Activated CD8-positive, alpha-beta memory T cell treated with anti-CD3 and anti-CD28 coated beads for 36 hours (primary cell): ENCODE data around the gene C12orf60. TPM values are rescaled to one million over a fixed set of nuclear protein-coding genes. Genes with fewer than 3 reads are reported as not detected.

Experiments used
- CTCF ChIA-PET: fragments of 350-600 bp; sonication (Branson Sonifier 250); formaldehyde crosslinking; loops from one replicate; lab custom pipeline; 2021; ENCODE audit warnings: antibody characterized with exemption; lab: Charles Lee
- POLR2A ChIA-PET: fragments of 350-600 bp; sonication (Branson Sonifier 250); formaldehyde crosslinking; loops from one replicate; lab custom pipeline; 2021; ENCODE audit warnings: antibody characterized with exemption; lab: Charles Lee
- total RNA-seq, 2 experiments: library from RNA; stranded (reverse); gene quantifications; one replicate each; pipeline ENCODE4 v1.2.3, GENCODE V29; 2021

Gene C12orf60
- total RNA-seq, 2 experiments from 2014 or later: 3.2 to 3.7 TPM

- POLR2A ChIA-PET: no interaction called here
- CTCF ChIA-PET: no interaction called here
Observed at GRCh38 chr12:14811486-14811885, 8.0 kb downstream of the C12orf60 start.

DNA sequence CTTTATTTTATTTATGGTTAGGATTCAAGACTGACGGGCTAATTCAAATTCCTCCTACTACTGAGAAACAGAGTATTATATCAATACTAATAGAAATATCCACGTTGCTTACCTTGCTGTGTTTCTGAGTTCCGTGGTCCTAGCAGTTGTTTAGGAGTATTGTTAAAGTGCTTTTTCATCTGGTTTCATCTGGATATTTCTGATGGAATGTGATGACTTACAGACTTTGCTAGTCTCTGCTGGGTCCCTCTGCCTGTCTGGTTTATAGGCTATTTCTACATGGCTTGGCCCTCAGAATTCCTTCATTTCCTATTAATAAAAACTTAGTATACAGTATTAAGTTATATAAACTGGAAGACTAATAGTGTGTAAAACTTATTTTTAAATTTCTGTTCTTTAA is 10.5 kb downstream of the C12orf60 start, which contains the start of gene SMCO3:
Gene SMCO3, minus strand, starts transcription at position 169 of the 400 bp plus-strand sequence. CDS start 7,502 bp downstream, outside the sequence.
- ChIA-PET POLR2A (no interaction called here), CTCF (no interaction called here)

DNA sequence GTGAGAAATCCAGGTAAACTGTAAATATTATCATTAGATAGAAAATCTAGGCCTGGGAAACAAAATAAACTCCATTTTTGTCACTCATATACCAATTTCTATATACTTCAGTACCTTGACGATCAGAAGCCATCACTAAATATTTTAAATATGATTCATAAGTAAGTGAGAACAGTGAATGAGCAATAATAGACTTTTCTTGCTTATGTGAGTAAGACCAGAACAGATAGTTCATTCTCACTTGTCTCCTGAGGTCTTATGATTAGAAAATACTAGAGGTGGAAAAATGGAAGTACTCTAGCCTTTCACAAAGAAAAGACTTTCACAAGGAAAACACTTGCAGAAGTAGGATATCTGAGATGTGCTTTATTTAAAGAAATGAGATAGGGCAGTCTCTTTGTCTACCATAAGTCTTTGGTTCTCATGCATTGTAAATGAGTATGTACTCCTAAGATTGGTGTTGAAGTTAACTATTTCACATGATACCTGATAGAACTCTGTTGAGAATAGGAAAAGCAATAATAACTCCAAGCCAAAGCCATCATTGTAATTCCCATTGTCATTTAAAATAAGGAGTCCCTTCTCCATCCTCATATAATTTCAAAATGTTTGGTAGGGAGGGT is 20.7 kb downstream of the C12orf60 start:
- ChIA-PET POLR2A (interaction anchor here (0.6 kb wide), 1 partner anchor 22 kb away, joined by 4 read pairs; no protein-coding TSS in a partner anchor), CTCF (no interaction called here)

DNA sequence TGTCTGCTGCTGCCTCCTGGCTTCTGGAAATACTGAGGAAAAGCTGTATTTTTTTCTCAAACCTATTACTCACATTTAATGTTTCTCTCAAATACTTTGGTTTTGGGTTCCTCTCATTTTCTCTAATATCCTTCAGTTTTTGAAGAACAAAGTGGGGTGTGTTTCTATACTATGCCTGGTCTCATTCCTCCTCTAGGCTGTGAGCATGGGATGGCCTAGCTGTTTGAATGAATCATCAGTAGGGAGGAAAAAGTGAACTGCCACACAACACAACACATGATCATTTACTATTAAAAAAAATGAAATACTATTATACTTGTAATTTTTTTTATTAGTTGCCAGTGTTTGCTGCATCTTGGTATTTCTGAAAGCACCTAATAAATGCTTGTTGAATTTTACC is 21.8 kb downstream of the C12orf60 start:
- POLR2A ChIA-PET: no interaction called here
- CTCF ChIA-PET: no interaction called here

DNA sequence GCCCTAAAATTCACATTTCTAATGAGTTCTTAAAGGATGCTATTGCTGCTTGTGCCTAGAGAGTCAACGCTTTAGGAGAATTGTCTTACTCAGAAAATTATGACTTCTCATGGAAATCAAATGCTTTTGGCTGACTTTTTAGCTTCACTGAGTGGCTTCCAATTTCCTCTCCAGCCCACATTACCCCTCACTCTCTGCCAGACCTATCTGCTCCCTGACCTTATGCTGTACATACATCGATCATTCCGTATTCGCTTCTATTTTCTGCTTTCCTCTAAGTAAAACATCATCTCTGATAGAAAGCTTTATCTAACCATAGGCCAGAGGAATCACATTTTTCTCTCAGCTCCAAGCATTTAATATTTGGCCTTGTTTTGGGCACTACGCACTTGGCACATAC is 23.0 kb downstream of the C12orf60 start:
- ChIA-PET CTCF (no interaction called here), POLR2A (no interaction called here)

DNA sequence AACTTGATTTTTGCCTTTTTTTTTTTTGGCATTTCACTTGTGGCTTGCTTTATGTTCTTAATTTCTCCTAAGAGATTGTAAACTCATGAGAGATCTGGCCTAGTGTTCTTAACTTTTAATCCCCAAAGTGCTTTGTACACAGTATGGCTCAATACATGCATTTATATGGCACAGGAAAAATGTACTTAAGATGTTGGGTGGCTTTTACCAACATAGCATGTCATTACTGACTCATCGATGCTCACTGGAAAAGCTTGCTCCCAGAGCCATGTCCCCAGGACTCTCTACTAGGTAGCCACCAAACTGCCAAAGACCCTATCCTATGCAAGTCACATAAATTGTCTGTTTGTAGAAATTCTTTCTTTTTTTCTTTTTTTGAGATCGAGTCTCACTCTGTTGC is 23.6 kb downstream of the C12orf60 start:
- CTCF ChIA-PET: no interaction called here
- POLR2A ChIA-PET: no interaction called here

DNA sequence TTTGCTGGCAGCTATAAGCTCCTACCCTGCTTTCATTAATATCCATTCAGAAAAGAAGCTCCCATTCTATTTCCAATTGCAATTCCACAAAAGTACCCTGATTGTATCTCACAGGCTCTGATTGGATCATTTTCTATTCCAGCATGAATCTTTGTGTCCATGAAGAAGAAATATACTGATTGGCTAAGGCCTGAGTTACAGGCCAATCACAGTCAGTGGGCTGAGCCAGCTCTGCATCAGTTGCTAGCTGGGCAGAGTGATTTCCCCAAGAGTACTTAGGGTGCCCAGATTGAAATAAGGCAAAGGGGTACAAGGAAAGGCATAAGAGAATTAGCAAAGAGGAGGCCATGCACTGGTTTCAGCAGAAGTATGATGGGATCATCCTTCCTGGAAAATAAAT is 25.4 kb downstream of the C12orf60 start:
- POLR2A ChIA-PET: no interaction called here
- CTCF ChIA-PET: interaction anchor here (1.8 kb wide), 1 partner anchor 167 kb away, joined by 4 read pairs; no protein-coding TSS in a partner anchor

DNA sequence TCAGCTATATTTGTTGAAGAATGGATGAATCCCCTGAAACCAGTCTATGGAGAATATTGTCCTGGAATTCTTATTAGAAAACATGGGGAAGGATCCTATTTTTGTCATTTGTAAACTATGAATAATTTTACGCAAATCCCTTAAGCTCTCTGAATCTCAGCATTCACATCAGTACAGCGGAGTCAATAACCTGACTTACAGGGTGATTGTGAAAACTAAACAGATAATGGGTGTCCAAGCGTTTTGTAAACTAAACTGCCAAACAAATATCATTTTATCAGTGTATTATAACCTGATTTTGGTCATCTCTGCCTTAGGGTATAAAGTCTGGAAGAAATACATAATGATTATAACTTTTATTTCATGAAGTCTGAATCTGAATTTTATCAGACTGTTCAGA is 29.9 kb downstream of the C12orf60 start:
- ChIA-PET CTCF (no interaction called here), POLR2A (no interaction called here)

DNA sequence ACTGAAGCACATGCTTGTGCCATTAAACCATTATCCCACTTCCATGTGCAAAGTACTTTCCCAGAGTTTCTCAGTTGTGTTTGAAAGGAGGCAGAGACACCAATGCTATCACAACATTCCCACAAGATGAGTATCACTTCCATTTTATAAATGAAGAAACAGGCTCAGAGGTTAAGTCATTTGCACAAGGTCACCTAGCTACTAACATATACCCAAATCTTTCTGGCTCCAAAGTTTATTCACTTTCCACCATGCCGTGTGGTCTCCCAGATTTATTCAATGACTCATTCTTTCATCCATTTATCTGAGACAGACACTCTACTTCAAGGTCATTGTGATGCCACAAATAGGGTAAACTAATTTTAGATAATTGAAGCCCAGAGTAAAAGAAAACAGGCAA is 30.5 kb downstream of the C12orf60 start:
- ChIA-PET CTCF (no interaction called here), POLR2A (no interaction called here)

- POLR2A ChIA-PET: no interaction called here
Observed at GRCh38 chr12:14834509-14834908, 31.0 kb downstream of the C12orf60 start.

DNA sequence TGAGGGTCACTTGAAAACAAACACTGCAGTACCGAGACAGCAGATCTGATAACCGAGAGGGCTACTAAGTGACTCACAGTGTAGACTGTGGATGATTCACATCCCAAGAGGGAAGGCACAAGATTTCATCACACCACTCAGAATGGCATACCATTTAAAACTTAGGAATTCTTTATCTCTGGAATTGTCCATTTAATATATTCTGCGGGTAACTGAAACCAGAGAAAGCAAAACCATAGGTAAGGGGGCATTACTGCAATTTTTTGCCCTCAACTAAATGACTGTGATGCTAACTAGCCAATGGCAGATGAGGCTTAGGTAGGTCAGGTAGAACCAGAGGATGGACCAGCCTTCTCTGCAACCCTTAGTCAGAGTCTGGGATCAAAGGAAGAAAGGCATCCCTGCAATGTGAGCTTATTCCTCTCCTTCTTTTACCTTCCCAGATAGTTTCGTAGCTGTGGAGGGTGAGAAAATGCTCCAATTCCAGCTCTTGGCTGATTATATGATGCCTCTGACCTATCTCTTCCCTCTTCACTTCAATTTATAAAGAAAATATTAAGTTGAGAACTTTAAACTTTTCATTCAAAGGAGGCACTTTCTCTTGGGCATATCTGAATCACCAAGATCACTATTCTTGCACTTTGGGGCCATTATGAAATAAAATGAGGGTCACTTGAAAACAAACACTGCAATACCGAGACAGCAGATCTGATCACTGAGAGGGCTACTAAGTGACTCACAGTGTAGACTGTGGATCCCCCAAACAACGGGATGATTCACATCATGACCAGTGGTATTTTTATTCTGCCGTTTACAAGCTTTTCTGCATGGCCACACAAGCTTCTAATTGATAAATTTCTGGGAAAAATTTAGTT is 33.1 kb downstream of the C12orf60 start:
- ChIA-PET CTCF (no interaction called here), POLR2A (no interaction called here)

More at GRCh38 chr12:14834509-14834908, 31.0 kb downstream of the C12orf60 start:
- CTCF ChIA-PET: no interaction called here

DNA sequence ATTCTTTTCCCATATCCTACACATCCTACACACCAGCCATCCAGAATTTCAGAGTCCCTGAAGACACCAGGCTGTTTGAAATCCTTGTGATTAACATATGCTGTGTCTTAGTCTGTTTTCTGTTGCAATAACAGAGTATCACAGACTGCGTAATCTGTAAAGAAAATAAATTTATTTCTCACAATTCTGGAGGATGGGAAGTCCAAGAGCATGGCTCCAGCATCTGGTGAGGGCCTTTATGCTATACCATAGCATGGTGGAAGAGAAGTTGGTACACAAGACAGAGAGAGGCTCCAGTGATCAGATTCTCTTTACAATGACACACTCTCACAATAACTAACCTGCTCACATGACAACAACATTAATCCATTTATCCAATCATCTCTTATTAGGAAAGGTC is 35.8 kb downstream of the C12orf60 start:
- ChIA-PET CTCF (no interaction called here), POLR2A (no interaction called here)

- ChIA-PET POLR2A (no interaction called here), CTCF (no interaction called here)
Observed at GRCh38 chr12:14840616-14841015, 37.1 kb downstream of the C12orf60 start.

- CTCF ChIA-PET: no interaction called here
- POLR2A ChIA-PET: no interaction called here
Observed at GRCh38 chr12:14841761-14842160, 38.3 kb downstream of the C12orf60 start.

DNA sequence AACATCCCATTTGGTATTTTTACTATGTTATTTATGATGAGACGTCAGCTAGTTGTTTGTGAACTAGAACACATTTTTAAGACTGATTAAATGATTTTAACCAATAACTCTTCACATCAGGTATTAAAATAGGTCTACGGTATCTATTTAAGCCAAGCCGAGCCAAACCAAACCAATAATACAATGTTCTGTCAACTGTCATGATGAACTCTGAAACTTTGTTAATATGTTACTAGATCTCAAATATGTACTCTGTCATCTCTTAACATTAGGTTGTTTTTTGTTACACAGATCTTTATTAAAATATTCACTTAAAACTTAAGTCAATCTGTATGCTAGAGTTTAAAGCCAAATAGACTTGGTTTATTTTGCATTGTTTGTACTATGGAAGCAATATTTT is 38.8 kb downstream of the C12orf60 start:
- CTCF ChIA-PET: interaction anchor here (1.1 kb wide), 1 partner anchor 154 kb away, joined by 5 read pairs; no protein-coding TSS in a partner anchor
- POLR2A ChIA-PET: no interaction called here

GRCh38 chr12:14843425-14843887 is 40.0 kb downstream of the C12orf60 start, which contains the start of gene ART4:
ART4 (minus strand) TSS chr12:14843526; CDS start chr12:14843113, 413 bp downstream.
- POLR2A ChIA-PET: no interaction called here
- CTCF ChIA-PET: no interaction called here

DNA sequence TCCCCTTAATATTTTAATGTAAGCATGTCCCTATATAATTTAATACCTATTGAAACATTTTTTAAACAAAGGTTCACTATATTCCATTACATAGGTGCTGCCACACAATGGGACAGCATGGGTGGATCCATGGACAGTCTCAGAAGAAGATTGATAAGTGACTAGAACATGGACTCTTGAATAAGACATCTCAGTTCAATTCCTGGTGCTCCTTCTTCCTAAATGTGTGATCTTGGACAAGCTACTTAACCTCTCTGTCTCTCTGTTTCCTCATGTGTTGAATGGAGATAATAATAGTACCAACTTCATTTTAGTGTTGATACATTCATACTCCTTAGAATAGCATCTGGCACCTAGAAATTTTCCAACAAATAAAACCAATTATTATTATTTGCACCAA is 40.9 kb downstream of the C12orf60 start:
- ChIA-PET CTCF (interaction anchor here (0.8 kb wide), 1 partner anchor 9 kb away, joined by 3 read pairs; no protein-coding TSS in a partner anchor), POLR2A (no interaction called here)

DNA sequence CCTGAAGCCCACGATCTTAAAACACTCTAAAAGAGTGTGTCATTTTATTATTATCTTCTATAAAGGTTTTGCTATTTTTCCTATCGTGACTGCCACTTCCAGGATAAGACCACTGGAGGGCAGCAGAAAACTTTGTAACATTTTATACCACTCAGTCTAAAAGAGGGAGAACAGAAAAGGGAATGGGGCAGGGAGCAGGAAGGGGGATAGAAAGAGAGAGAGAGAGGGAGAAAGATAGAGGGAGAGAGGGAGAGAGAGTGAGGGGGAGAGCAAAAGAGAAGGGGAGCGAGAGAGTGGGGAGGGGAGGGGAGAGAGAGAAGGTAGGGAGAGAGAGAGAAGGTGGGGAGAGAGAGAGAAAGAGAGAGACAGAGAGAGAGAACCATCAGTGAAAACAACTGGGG is 41.9 kb downstream of the C12orf60 start:
- CTCF ChIA-PET: interaction anchor here (0.6 to 3.7 kb wide), 5 partner anchors 14 to 150 kb away, joined by 3 to 27 read pairs (median 3); no protein-coding TSS in a partner anchor

GRCh38 chr12:14846042-14846587 is 42.6 kb downstream of the C12orf60 start:
- POLR2A ChIA-PET: no interaction called here
- CTCF ChIA-PET: interaction anchor here (0.6 to 3.7 kb wide), 5 partner anchors 13 to 150 kb away, joined by 3 to 27 read pairs (median 3); no protein-coding TSS in a partner anchor

More for the DNA sequence above, 41.9 kb downstream of the C12orf60 start:
- POLR2A ChIA-PET: no interaction called here
